GM12878 (cell line): ENCODE results near the gene UBR2. TPM values are rescaled to one million over a fixed set of nuclear protein-coding genes. Genes with fewer than 3 reads are reported as not detected.

Experiments
- ATAC-seq: fragments of 200-7000 bp; cut with Tn5 transposase; 3 replicates; pipeline ENCODE4 v1.9.1; 2020; ENCODE audit warnings: mild to moderate bottlenecking, moderate library complexity
- BruUV-seq: library from RNA; stranded (reverse); fragments of 400-500 nt; replicated peaks from 2 replicates; lab custom pipeline; 2021; lab: Mats Ljungman, UMichigan
- CTCF ChIA-PET: fragments of 300-600 bp; sonication (Branson Sonifier 250); formaldehyde crosslinking; extraction: SDS; loops from one replicate; lab custom pipeline; 2021; ENCODE audit warnings: inconsistent platforms; lab: Yijun Ruan, JAX
- POLR2A ChIA-PET: fragments of 350-600 bp; formaldehyde crosslinking; extraction: SDS; loops from one replicate; lab custom pipeline; 2021; ENCODE audit warnings: inconsistent platforms; lab: Charles Lee
- RAD21 ChIA-PET: fragments of 300-600 bp; sonication (Branson Sonifier 250); formaldehyde crosslinking; loops from one replicate; lab custom pipeline; 2023; ENCODE audit warnings: antibody characterized with exemption; ENCODE audit not compliant: unreplicated experiment; lab: Charles Lee
- SMC1A ChIA-PET: fragments of 300-600 bp; sonication (Branson Sonifier 250); formaldehyde crosslinking; loops from one replicate; lab custom pipeline; 2023; ENCODE audit not compliant: unreplicated experiment, uncharacterized antibody; lab: Charles Lee
- DNase-seq: peaks from one replicate; pipeline ENCODE4 v3.0.0-alpha.2; 2011; ENCODE audit warnings: low read depth, low spot score
- FAIRE-seq: peaks from 3 replicates; lab custom pipeline; 2011; peaks lifted over from hg19 to GRCh38; lab: Jason Lieb, UNC
- H2AFZ ChIP-seq: 2 replicates; pipeline ENCODE4 v1.6.0; 2011; ENCODE audit warnings: low read depth, low read length, control low read depth; ENCODE audit not compliant: control insufficient read depth
- H3K27ac ChIP-seq: 2 replicates; pipeline ENCODE4 v1.5.1; 2011; ENCODE audit warnings: control low read depth; ENCODE audit not compliant: control insufficient read depth, insufficient read depth
- H3K27me3 ChIP-seq, 2 experiments: replicated peaks in 1 of 2; 2 replicates each; pipeline versions ENCODE4 v1.6.0 to v1.6.1; 2011; ENCODE audit warnings: low read length in 1 of 2; ENCODE audit not compliant: control insufficient read depth in 2 of 2, insufficient read depth in 2 of 2
- H3K36me3 ChIP-seq, 2 experiments: 2 replicates each; pipeline ENCODE4 v1.5.1; 2011; ENCODE audit warnings: low read length in 1 of 2; ENCODE audit not compliant: control insufficient read depth in 2 of 2, insufficient read depth in 2 of 2
- H3K4me1 ChIP-seq: 2 replicates; pipeline ENCODE4 v1.6.1; 2011; ENCODE audit warnings: mild to moderate bottlenecking, low read length, moderate library complexity, mixed read lengths; ENCODE audit not compliant: control insufficient read depth, insufficient read depth
- H3K4me2 ChIP-seq: 2 replicates; pipeline ENCODE4 v1.6.0; 2011; ENCODE audit warnings: control low read depth; ENCODE audit not compliant: control insufficient read depth, insufficient read depth
- H3K4me3 ChIP-seq: fragments of 200-600 bp; sonication (generic); 2 replicates; pipeline ENCODE4 v1.5.1; 2016
- H3K79me2 ChIP-seq: 2 replicates; pipeline ENCODE4 v1.6.0; 2011; ENCODE audit warnings: low read length; ENCODE audit not compliant: control insufficient read depth, insufficient read depth
- H3K9ac ChIP-seq: 2 replicates; pipeline ENCODE4 v1.8.0; 2011; ENCODE audit warnings: low read length, control low read depth, mixed read lengths; ENCODE audit not compliant: control insufficient read depth, insufficient read depth
- H3K9me3 ChIP-seq: replicated peaks from 3 replicates; pipeline ENCODE4 v1.5.1; 2011; ENCODE audit warnings: mild to moderate bottlenecking, low read length; ENCODE audit not compliant: control insufficient read depth, insufficient read depth
- H4K20me1 ChIP-seq: 2 replicates; pipeline ENCODE4 v1.6.0; 2011; ENCODE audit not compliant: control insufficient read depth, insufficient read depth
- CBX3 ChIP-seq: fragments of 200-600 bp; sonication (generic); IDR thresholded peaks from 2 replicates; pipeline ENCODE4 v1.6.1; 2016; ENCODE audit warnings: low read depth, borderline replicate concordance
- EED ChIP-seq: sonication (generic); IDR thresholded peaks from 2 replicates; pipeline ENCODE4 v1.6.1; 2016; ENCODE audit warnings: antibody characterized with exemption, low read depth
- FOS ChIP-seq: IDR thresholded peaks from 3 replicates; pipeline ENCODE4 v1.6.1; 2011; ENCODE audit warnings: borderline replicate concordance; ENCODE audit not compliant: insufficient read length; ENCODE audit errors: extremely low read depth
- MEF2A ChIP-seq: IDR thresholded peaks from 2 replicates; pipeline ENCODE4 v1.6.1; 2011; ENCODE audit warnings: low read depth, mild to moderate bottlenecking, low read length, moderate library complexity; ENCODE audit not compliant: insufficient read depth
- NR2F1 ChIP-seq: fragments of 450-650 bp; conservative IDR thresholded peaks from 2 replicates; pipeline ENCODE4 v1.6.1; 2017; ENCODE audit warnings: mild to moderate bottlenecking
- RAD21 ChIP-seq: IDR thresholded peaks from 2 replicates; pipeline ENCODE4 v1.6.1; 2011; ENCODE audit warnings: mild to moderate bottlenecking, low read depth, low read length, moderate library complexity; ENCODE audit not compliant: insufficient read depth
- SIN3A ChIP-seq: IDR thresholded peaks from 2 replicates; pipeline ENCODE4 v1.6.1; 2012; ENCODE audit warnings: low read depth, low read length, improper control_type of control experiment
- SP1 ChIP-seq: IDR thresholded peaks from one replicate; pipeline ENCODE4 v1.6.1; 2011; ENCODE audit warnings: low read depth, low read length
- SREBF2 ChIP-seq: IDR thresholded peaks from 2 replicates; pipeline ENCODE4 v1.6.1; 2012; ENCODE audit warnings: mild to moderate bottlenecking, low read length
- STAT1 ChIP-seq: fragments of 450-650 bp; conservative IDR thresholded peaks from 2 replicates; pipeline ENCODE4 v1.6.1; 2014; ENCODE audit warnings: antibody characterized with exemption, mild to moderate bottlenecking
- YBX1 ChIP-seq: fragments of 450-650 bp; IDR thresholded peaks from 2 replicates; pipeline ENCODE4 v1.6.1; 2016; ENCODE audit warnings: antibody characterized with exemption
- ZBED1 ChIP-seq: IDR thresholded peaks from 2 replicates; pipeline ENCODE4 v1.6.1; 2016; ENCODE audit warnings: borderline replicate concordance
- ZNF622 ChIP-seq: fragments of 450-650 bp; IDR thresholded peaks from 2 replicates; pipeline ENCODE4 v1.6.1; 2017; ENCODE audit warnings: mild to moderate bottlenecking, inconsistent platforms
- WGBS: methylation state at CpG from one replicate; pipeline ENCODE4 v1.1.6; 2016; ENCODE audit warnings: low lambda C conversion rate; ENCODE audit not compliant: insufficient replicate concordance, insufficient coverage; ENCODE audit errors: missing lambda C conversion rate; 5-methylcytosine and 5-hydroxymethylcytosine counted together
- in situ Hi-C: fragments of 300-500 bp; cut with MboI; formaldehyde crosslinking; loops from 9 replicates; pipeline ENCODE4 v1.14.3; 2018; ENCODE audit warnings: mixed read lengths
- intact Hi-C: fragments of 100-400 bp; cut with micrococcal nuclease; formaldehyde crosslinking; loops from one replicate; pipeline ENCODE4 v1.14.2; 2022; ENCODE audit not compliant: unreplicated experiment
- polyA plus RNA-seq, 11 experiments: library from polyadenylated mRNA; depleted of rRNA in 4 of 11; unstranded in 6 of 11; stranded (reverse) in 5 of 11; fragments of >200 nt; fragmentation: Nextera tagmentation in 4 of 11; fragmentation: Illumina TruSeq in 1 of 11; extraction: Ambion mirVana in 4 of 11; extraction: Trizol in 1 of 11; gene quantifications; 1 replicate in 1 of 11; 2 replicates in 10 of 11; pipeline versions ENCODE4 v1.2.1 to v1.2.3, GENCODE V29; 2011 to 2016; ENCODE audit warnings: inconsistent platforms in 2 of 11, missing spikeins in 2 of 11, low read depth in 1 of 11
- total RNA-seq, 4 experiments: library from RNA; depleted of rRNA in 3 of 4; stranded (reverse); fragments of >200 nt in 3 of 4; fragmentation: Illumina TruSeq in 1 of 4; extraction: Trizol in 1 of 4; gene quantifications; 2 replicates each; pipeline versions ENCODE4 v1.2.1 to v1.2.3, GENCODE V29; 2013 to 2021
- TF ChIP-seq, protein P1 (sequence below): fragments of 450-650 bp; formaldehyde crosslinking; IDR thresholded peaks from 2 replicates; pipeline ENCODE4 v1.4.0; 2020; ENCODE audit warnings: mild to moderate bottlenecking, moderate library complexity
- TF ChIP-seq, protein P2 (sequence below): fragments of 450-650 bp; formaldehyde crosslinking; IDR thresholded peaks from 2 replicates; pipeline ENCODE4 v1.4.0; 2022; ENCODE audit warnings: mild to moderate bottlenecking, moderate library complexity

Gene UBR2
- total and polyA plus RNA-seq, 10 of the 15 experiments (the other 5 are each of a cell fraction or from before 2014, with no cell fraction given): 2.3 to 18.4 (median 9.6) TPM

DNA sequence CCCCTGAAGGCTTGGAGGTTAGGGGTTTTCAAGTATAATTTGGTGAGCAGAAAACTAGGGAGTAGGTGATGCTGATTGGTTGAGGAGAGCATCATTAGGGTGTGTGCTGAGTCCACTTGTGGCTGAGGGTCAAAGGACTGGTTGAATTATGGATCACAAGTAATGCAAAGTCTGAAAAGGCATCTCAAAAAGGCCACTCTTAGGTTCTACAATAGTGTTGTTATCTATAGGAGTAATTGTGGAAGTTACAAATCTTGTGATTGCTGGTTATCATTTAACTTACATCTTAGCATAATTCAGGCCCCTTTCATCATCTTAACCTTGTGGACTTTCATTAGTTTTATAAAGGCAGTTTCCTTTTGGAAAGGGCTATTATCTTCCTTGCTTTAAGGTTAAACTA is 60.8 kb downstream of the UBR2 start (continued):
- TF ChIP-seq, protein P1, sequence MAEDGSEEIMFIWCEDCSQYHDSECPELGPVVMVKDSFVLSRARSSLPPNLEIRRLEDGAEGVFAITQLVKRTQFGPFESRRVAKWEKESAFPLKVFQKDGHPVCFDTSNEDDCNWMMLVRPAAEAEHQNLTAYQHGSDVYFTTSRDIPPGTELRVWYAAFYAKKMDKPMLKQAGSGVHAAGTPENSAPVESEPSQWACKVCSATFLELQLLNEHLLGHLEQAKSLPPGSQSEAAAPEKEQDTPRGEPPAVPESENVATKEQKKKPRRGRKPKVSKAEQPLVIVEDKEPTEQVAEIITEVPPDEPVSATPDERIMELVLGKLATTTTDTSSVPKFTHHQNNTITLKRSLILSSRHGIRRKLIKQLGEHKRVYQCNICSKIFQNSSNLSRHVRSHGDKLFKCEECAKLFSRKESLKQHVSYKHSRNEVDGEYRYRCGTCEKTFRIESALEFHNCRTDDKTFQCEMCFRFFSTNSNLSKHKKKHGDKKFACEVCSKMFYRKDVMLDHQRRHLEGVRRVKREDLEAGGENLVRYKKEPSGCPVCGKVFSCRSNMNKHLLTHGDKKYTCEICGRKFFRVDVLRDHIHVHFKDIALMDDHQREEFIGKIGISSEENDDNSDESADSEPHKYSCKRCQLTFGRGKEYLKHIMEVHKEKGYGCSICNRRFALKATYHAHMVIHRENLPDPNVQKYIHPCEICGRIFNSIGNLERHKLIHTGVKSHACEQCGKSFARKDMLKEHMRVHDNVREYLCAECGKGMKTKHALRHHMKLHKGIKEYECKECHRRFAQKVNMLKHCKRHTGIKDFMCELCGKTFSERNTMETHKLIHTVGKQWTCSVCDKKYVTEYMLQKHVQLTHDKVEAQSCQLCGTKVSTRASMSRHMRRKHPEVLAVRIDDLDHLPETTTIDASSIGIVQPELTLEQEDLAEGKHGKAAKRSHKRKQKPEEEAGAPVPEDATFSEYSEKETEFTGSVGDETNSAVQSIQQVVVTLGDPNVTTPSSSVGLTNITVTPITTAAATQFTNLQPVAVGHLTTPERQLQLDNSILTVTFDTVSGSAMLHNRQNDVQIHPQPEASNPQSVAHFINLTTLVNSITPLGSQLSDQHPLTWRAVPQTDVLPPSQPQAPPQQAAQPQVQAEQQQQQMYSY (CRISPR knock-in tag): no peak
- no peak for TF ChIP-seq NR2F1
- no peak for TF ChIP-seq FOS
- TF ChIP-seq RAD21: no peak
- no peak for TF ChIP-seq SIN3A

DNA sequence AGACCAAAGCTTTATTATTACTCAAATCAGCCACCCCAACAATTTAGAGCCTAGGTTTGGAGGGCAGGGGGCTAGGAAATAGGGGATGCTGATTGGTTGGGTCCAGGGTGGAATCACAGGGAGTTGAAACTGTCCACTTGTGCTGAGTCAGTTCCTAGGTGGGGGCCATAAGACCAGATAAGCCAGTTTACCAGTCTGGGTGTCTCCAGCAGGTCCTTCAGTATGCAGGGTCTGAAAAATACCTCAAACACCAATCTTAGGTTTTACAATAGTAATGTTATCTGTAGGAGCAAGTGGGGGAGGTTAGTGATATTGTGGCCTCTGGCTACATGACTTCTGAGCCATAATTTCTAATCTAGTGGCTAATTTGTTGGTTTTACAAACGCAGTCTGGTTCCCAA is 63.2 kb downstream of the UBR2 start:
- Histone ChIP-seq H3K36me3 (peaks cover 0 to 5% of the 10 kb centered on the region in 2 experiments; a peak in 1 of 4 replicates), H3K9me3 (no peaks in the 10 kb centered on the region), H4K20me1 (no peaks in the 10 kb centered on the region), H3K79me2 (no peaks in the 10 kb centered on the region), H3K4me3 (no peak overlapping the region), H3K4me1 (peaks cover 4% of the 10 kb centered on the region; the same call in 1 of the 2 replicates), H3K27me3 (no peaks in the 10 kb centered on the region), H2AFZ (no peak overlapping the region), H3K27ac (no peak overlapping the region), H3K9ac (no peak overlapping the region), H3K4me2 (no peak overlapping the region)
- FAIRE-seq (no peak), ATAC-seq (no peak), DNase-seq (no peak)
- intact Hi-C loops (no loop called here), in situ Hi-C loops (no loop called here)
- POLR2A ChIA-PET: no interaction called here
- TF ChIP-seq SP1 (no peak), ZBED1 (no peak), CBX3 (no peak), EED (no peak), YBX1 (no peak), ZNF622 (no peak), MEF2A (no peak), STAT1 (no peak), SREBF2 (no peak)
- TF ChIP-seq, protein P2, sequence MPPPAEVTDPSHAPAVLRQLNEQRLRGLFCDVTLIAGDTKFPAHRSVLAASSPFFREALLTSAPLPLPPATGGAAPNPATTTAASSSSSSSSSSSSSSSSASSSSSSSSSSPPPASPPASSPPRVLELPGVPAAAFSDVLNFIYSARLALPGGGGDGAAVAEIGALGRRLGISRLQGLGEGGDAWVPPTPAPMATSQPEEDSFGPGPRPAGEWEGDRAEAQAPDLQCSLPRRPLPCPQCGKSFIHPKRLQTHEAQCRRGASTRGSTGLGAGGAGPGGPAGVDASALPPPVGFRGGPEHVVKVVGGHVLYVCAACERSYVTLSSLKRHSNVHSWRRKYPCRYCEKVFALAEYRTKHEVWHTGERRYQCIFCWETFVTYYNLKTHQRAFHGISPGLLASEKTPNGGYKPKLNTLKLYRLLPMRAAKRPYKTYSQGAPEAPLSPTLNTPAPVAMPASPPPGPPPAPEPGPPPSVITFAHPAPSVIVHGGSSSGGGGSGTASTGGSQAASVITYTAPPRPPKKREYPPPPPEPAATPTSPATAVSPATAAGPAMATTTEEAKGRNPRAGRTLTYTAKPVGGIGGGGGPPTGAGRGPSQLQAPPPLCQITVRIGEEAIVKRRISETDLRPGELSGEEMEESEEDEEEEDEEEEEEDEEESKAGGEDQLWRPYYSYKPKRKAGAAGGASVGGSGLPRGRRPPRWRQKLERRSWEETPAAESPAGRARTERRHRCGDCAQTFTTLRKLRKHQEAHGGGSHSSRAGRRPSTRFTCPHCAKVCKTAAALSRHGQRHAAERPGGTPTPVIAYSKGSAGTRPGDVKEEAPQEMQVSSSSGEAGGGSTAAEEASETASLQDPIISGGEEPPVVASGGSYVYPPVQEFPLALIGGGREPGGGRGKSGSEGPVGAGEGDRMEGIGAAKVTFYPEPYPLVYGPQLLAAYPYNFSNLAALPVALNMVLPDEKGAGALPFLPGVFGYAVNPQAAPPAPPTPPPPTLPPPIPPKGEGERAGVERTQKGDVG (CRISPR knock-in tag): no peak
- SMC1A ChIA-PET: no interaction called here
- WGBS: 100% methylated on average over 1 of the region's 1 CpG
- no TSS peak for BruUV-seq
- CTCF ChIA-PET: no interaction called here
- RAD21 ChIA-PET: no interaction called here
